ENCODE data around the gene RDH5. TPM values are rescaled to one million over a fixed set of nuclear protein-coding genes. Genes with fewer than 3 reads are reported as not detected.

RDH5 gene
- polyA plus RNA-seq, 1 of the 3 experiments (the other 2 are of a cell fraction): 5.2 TPM

DNA sequence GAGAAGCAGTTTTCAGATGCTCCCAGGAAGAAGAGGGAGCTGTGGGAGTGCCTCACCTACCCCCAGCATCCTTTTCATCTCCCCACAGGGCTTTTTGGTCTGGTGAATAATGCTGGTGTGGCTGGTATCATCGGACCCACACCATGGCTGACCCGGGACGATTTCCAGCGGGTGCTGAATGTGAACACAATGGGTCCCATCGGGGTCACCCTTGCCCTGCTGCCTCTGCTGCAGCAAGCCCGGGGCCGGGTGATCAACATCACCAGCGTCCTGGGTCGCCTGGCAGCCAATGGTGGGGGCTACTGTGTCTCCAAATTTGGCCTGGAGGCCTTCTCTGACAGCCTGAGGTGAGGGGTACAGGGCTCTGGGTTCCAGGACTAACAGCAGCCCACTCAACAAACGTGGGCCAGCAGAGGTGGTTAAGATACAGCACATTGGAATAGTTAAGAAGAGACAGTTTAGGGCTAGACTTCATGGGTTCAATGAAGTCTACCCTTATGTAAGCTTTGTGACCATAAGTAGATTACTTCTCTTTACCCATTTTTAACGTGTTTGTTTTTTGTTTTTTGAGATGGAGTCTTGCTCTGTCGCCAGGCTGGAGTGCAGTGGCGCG, 1.5 kb downstream of the RDH5 start:
- Histone ChIP-seq H3K9ac (no peak overlapping the region), H3K27me3 (ENCODE audit: insufficient read depth) (no peaks in the 10 kb centered on the region)
- no peak for DNase-seq

DNA sequence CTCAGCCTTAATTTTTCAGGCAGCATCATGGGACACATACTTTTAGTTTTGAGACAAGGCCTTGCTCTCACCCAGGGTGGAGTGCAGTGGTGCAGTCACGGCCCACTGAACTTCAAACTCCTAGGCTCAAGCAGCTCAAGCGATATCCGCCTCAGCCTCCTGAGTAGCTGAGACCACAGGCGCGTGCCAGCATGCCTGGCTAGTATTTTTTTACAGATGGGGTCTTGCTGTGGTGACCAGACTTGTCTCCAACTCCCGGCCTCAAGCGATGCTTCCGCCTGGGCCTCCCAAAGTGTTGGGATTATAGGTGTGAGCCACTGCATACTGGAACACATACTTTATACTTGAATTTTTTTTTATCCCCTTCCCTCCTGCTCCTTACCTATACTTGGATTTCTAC, 2.8 kb downstream of the RDH5 start:
- Histone ChIP-seq H3K79me2 (ENCODE audit: insufficient read depth) (peaks cover 27% of the 10 kb centered on the region), H3K27me3 (ENCODE audit: insufficient read depth) (no peaks in the 10 kb centered on the region), H3K4me1 (ENCODE audit: control insufficient read depth in 1 of 2, insufficient read depth in 2 of 2, low read depth in 1 of 2, low read length in 1 of 2) (peaks cover 14 to 41% of the 10 kb centered on the region in 2 experiments), H3K4me3 (ENCODE audit: low read depth in 2 of 2, low read length in 1 of 2) (no peak overlapping the region), H4K20me1 (ENCODE audit: insufficient read depth) (peaks cover 48% of the 10 kb centered on the region), H3K27ac (ENCODE audit: low read depth in 2 of 2, low read length in 1 of 2) (no peak overlapping the region; a peak in 1 of 4 replicates), H2AFZ (ENCODE audit: low read depth) (no peak overlapping the region), H3K9ac (no peak overlapping the region), H3K9me2 (no peaks in the 10 kb centered on the region), H3K4me2 (no peak overlapping the region), H3K9me3 (no peaks in the 10 kb centered on the region), H3F3A (replicated peaks; ENCODE audit: insufficient read depth) (peaks cover 54% of the 10 kb centered on the region), H3K36me3 (replicated peaks in 1 of 2; ENCODE audit: control insufficient read depth in 1 of 2, insufficient read depth in 2 of 2, low read length in 1 of 2) (peaks cover 34 to 37% of the 10 kb centered on the region in 2 experiments)
- 99% methylated on average over 6 of the region's 8 CpGs for WGBS (ENCODE audit: low lambda C conversion rate)
- no peak for DNase-seq
- ChIA-PET POLR2A (interaction anchor here (1.2 kb wide), 1 partner anchor 16 kb away, joined by 4 read pairs; no protein-coding TSS in a partner anchor), CTCF (interaction anchor here (1.0 to 11.2 kb wide), 6 partner anchors 11 to 87 kb away, joined by 3 to 202 read pairs (median 10); no protein-coding TSS in a partner anchor)
- TF ChIP-seq, protein P1, sequence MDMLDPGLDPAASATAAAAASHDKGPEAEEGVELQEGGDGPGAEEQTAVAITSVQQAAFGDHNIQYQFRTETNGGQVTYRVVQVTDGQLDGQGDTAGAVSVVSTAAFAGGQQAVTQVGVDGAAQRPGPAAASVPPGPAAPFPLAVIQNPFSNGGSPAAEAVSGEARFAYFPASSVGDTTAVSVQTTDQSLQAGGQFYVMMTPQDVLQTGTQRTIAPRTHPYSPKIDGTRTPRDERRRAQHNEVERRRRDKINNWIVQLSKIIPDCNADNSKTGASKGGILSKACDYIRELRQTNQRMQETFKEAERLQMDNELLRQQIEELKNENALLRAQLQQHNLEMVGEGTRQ (IDR thresholded peaks at IDR 0.05; ENCODE audit: borderline replicate concordance, low read depth, low read length): no peak
- peak; percentile 12; the same call in 1 of the 2 replicates for TF ChIP-seq POLR2AphosphoS5 (IDR thresholded peaks at IDR 0.05; ENCODE audit: low read depth, low read length)
- TF ChIP-seq JUND (IDR thresholded peaks at IDR 0.05): no peak; the same call in 1 of the 2 replicates
- TF ChIP-seq, protein P2, sequence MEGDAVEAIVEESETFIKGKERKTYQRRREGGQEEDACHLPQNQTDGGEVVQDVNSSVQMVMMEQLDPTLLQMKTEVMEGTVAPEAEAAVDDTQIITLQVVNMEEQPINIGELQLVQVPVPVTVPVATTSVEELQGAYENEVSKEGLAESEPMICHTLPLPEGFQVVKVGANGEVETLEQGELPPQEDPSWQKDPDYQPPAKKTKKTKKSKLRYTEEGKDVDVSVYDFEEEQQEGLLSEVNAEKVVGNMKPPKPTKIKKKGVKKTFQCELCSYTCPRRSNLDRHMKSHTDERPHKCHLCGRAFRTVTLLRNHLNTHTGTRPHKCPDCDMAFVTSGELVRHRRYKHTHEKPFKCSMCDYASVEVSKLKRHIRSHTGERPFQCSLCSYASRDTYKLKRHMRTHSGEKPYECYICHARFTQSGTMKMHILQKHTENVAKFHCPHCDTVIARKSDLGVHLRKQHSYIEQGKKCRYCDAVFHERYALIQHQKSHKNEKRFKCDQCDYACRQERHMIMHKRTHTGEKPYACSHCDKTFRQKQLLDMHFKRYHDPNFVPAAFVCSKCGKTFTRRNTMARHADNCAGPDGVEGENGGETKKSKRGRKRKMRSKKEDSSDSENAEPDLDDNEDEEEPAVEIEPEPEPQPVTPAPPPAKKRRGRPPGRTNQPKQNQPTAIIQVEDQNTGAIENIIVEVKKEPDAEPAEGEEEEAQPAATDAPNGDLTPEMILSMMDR (IDR thresholded peaks at IDR 0.05): no peak
- no peak for TF ChIP-seq RFX5 (IDR thresholded peaks at IDR 0.05; ENCODE audit: low read length)
- no peak for TF ChIP-seq FOXJ3 (CRISPR knock-in tag; IDR thresholded peaks at IDR 0.05)

More for the DNA sequence above, 1.5 kb downstream of the RDH5 start:
- Histone ChIP-seq H3K36me3 (replicated peaks in 1 of 2; ENCODE audit: control insufficient read depth in 1 of 2, insufficient read depth in 2 of 2, low read length in 1 of 2) (peaks cover 29 to 36% of the 10 kb centered on the region in 2 experiments), H3K4me3 (ENCODE audit: low read depth in 2 of 2, low read length in 1 of 2) (no peak overlapping the region), H3F3A (replicated peaks; ENCODE audit: insufficient read depth) (peaks cover 58% of the 10 kb centered on the region), H3K79me2 (ENCODE audit: insufficient read depth) (peaks cover 23% of the 10 kb centered on the region), H4K20me1 (ENCODE audit: insufficient read depth) (peaks cover 36% of the 10 kb centered on the region), H2AFZ (ENCODE audit: low read depth) (no peak overlapping the region), H3K9me3 (no peaks in the 10 kb centered on the region), H3K9me2 (no peaks in the 10 kb centered on the region), H3K4me2 (peak overlapping the region; percentile 66; the same call in 1 of the 2 replicates), H3K4me1 (ENCODE audit: control insufficient read depth in 1 of 2, insufficient read depth in 2 of 2, low read depth in 1 of 2, low read length in 1 of 2) (peaks cover 25 to 36% of the 10 kb centered on the region in 2 experiments), H3K27ac (ENCODE audit: low read depth in 2 of 2, low read length in 1 of 2) (peak overlapping the region; percentile 56 to 74; a peak in 3 of 4 replicates)
- TF ChIP-seq FOXM1 (IDR thresholded peaks at IDR 0.05; ENCODE audit: low read depth) (0 out of 2 replicates have a peak, but pooled peaks have one; percentile 1), MXI1 (IDR thresholded peaks at IDR 0.05; ENCODE audit: low read depth, low read length) (no peak), YY1 (IDR thresholded peaks at IDR 0.05; ENCODE audit: low read depth) (no peak)
- ChIA-PET POLR2A (interaction anchor here (1.4 to 1.7 kb wide), 2 partner anchors 8 to 16 kb away, joined by 4 to 6 read pairs; no protein-coding TSS in a partner anchor), CTCF (interaction anchor here (0.6 to 11.2 kb wide), 15 partner anchors 9 to 542 kb away, joined by 3 to 202 read pairs (median 6); partner anchors contain the start of gene CD63)
- 87% methylated on average over 11 of the region's 14 CpGs for WGBS (ENCODE audit: low lambda C conversion rate)
